Measurements from ENCODE around the gene MSLN. TPM values are rescaled to one million over a fixed set of nuclear protein-coding genes. Genes with fewer than 3 reads are reported as not detected.

The MSLN gene
- total RNA-seq, 1 experiment from 2014 or later = not detected

DNA sequence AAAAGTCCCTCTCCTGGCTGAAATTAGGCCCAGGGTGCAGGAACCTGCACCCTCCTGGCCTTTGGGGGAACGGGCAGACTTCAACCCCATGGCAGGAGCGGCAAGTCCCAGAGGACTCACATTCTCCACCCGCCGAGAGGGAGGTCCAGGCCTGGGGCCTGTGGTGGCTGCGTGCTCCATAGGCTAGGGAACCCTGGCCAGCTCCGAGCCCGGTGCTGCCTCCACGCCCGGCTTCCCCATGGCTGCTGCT is 34.4 kb upstream of the MSLN start:
- no peak for TF ChIP-seq EZH2 (IDR thresholded peaks at IDR 0.05; ENCODE audit: borderline replicate concordance, low read depth, low read length, poor library complexity, severe bottlenecking)
- TF ChIP-seq, protein P1, sequence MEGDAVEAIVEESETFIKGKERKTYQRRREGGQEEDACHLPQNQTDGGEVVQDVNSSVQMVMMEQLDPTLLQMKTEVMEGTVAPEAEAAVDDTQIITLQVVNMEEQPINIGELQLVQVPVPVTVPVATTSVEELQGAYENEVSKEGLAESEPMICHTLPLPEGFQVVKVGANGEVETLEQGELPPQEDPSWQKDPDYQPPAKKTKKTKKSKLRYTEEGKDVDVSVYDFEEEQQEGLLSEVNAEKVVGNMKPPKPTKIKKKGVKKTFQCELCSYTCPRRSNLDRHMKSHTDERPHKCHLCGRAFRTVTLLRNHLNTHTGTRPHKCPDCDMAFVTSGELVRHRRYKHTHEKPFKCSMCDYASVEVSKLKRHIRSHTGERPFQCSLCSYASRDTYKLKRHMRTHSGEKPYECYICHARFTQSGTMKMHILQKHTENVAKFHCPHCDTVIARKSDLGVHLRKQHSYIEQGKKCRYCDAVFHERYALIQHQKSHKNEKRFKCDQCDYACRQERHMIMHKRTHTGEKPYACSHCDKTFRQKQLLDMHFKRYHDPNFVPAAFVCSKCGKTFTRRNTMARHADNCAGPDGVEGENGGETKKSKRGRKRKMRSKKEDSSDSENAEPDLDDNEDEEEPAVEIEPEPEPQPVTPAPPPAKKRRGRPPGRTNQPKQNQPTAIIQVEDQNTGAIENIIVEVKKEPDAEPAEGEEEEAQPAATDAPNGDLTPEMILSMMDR (conservative IDR thresholded peaks at IDR 0.05; ENCODE audit: low read depth, low read length) = no peak
- intact Hi-C loops (cut with micrococcal nuclease; ENCODE audit: unreplicated experiment) = no loop called here
- no peaks in the 10 kb centered on the region for H3K9me3 ChIP-seq (ENCODE audit: low read depth, low read length, poor library complexity, severe bottlenecking)
- BruUV-seq (replicated peaks) = no TSS peak
- H3K27ac ChIP-seq (ENCODE audit: low read depth, low read length, poor library complexity, severe bottlenecking) = no peak overlapping the region
- H3K36me3 ChIP-seq (ENCODE audit: insufficient read depth, low read length, poor library complexity, severe bottlenecking) = no peaks in the 10 kb centered on the region
- H3K27me3 ChIP-seq (replicated peaks; ENCODE audit: insufficient read depth, low read depth, low read length, poor library complexity) = no peaks in the 10 kb centered on the region
- H3K4me1 ChIP-seq (ENCODE audit: insufficient read depth, low read length, poor library complexity, severe bottlenecking) = peaks cover 10% of the 10 kb centered on the region
- CTCF ChIA-PET = interaction anchor here (0.6 kb wide), 1 partner anchor 73 kb away, joined by 3 read pairs; no protein-coding TSS in a partner anchor
- POLR2A ChIA-PET (ENCODE audit: low non-redundant PET) = no interaction called here
- H3K4me3 ChIP-seq (ENCODE audit: low read depth, low read length, poor library complexity, severe bottlenecking) = no peak overlapping the region
- DNase-seq (ENCODE audit: low spot score) = no peak

DNA sequence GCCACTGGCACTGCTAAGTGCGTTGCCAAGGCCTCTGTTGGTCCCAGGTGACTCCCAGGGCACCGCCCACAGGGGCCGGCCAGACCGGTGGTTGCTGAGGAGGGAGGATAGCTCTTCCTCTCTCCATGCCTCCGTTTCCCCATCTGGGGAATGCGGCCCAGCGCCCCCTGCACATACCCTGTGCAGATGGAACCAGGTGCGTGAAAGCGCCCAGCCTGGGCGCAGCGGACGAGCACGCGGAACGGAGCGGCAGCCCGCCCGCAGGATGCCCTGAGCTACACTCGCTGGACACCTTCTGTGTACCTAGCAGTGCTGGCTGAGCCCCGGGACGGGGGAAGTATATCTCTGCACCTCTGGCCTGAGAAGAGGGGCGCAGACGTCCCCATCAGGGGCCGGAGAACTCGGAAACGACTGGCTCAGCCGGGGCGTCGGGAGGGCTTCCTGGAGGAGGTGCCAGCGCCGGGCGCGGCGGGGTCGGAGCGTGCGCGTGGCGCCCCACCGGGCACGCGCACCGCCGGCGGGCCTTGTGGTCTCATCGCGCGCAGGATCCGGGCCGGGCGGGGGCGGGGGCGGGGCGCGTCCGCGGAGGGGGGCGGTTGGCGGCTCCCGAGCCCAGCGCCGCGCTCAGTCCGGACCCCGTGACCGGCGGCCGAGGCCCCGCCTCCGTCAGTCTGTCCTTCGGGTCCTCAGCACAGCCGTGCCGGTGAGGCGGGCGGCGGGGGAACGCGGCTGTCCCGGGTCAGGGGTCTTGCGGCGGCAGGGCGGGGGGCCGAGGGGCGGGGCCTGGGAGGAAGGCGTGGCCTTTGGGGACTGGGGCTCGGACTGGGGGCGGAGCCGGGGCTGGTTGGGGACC is 33.9 kb upstream of the MSLN start, which contains the start of the genes CCDC78 and HAGHL:
CCDC78 (minus strand) TSS at position 6 of the 853 bp plus-strand sequence. CDS start 76 bp downstream, outside the sequence.
HAGHL (plus strand) TSS at position 669 of the 853 bp plus-strand sequence. CDS start 404 bp downstream, outside the sequence.
- Histone ChIP-seq H3K9me3 (ENCODE audit: low read depth, low read length, poor library complexity, severe bottlenecking) (no peaks in the 10 kb centered on the region), H3K36me3 (ENCODE audit: insufficient read depth, low read length, poor library complexity, severe bottlenecking) (no peaks in the 10 kb centered on the region), H3K27ac (ENCODE audit: low read depth, low read length, poor library complexity, severe bottlenecking) (no peak within 1 kb of the TSS), H3K4me3 (ENCODE audit: low read depth, low read length, poor library complexity, severe bottlenecking) (peak within 1 kb of the TSS; percentile 52), H3K4me1 (ENCODE audit: insufficient read depth, low read length, poor library complexity, severe bottlenecking) (peaks cover 10% of the 10 kb centered on the region), H3K27me3 (replicated peaks; ENCODE audit: insufficient read depth, low read depth, low read length, poor library complexity) (no peaks in the 10 kb centered on the region)
- ChIA-PET POLR2A (ENCODE audit: low non-redundant PET) (no interaction called here), CTCF (interaction anchor here (0.6 kb wide), 1 partner anchor 73 kb away, joined by 3 read pairs; no protein-coding TSS in a partner anchor)
- DNase-seq (ENCODE audit: low spot score) = peak; percentile 53
- intact Hi-C loops (cut with micrococcal nuclease; ENCODE audit: unreplicated experiment) = no loop called here
- TF ChIP-seq, protein P1 (conservative IDR thresholded peaks at IDR 0.05; ENCODE audit: low read depth, low read length) = no peak
- no peak for TF ChIP-seq EZH2 (IDR thresholded peaks at IDR 0.05; ENCODE audit: borderline replicate concordance, low read depth, low read length, poor library complexity, severe bottlenecking)
- BruUV-seq (replicated peaks) = no TSS peak

DNA sequence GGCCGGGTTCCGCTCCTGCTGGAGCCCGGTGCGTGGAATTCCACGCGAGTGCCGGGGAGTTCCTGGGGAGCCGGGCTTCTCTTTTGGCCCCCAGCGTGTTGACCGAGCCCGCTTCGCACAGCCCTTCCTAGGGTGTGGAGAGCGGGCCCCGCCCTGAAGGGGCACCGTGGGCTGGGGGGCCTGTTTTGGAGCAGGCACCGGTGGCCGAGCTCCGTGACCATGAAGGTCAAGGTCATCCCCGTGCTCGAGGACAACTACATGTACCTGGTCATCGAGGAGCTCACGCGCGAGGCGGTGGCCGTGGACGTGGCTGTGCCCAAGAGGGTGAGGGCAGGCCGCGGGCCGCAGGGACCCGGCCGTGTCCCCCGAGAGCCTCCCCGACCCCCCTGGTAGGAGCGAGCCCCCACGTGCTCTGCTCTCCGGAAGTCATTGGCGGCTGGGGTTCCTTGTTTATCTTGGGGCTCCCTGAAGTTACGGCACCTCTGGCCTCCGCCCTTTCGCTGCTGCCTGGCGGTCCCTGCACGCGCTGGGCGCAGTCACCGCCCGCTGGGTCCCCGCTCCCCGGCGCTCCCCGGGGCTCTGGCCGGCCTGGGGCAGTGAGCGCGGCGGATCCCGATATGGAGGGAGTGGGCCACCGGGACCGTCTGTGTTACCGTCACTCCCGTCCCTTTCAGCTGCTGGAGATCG is 33.1 kb upstream of the MSLN start:
- H3K36me3 ChIP-seq (ENCODE audit: insufficient read depth, low read length, poor library complexity, severe bottlenecking) = no peaks in the 10 kb centered on the region
- ChIA-PET CTCF (interaction anchor here (0.8 kb wide), 1 partner anchor 11 kb away, joined by 5 read pairs; no protein-coding TSS in a partner anchor), POLR2A (ENCODE audit: low non-redundant PET) (no interaction called here)
- BruUV-seq (replicated peaks) = no TSS peak
- no peak for TF ChIP-seq EZH2 (IDR thresholded peaks at IDR 0.05; ENCODE audit: borderline replicate concordance, low read depth, low read length, poor library complexity, severe bottlenecking)
- TF ChIP-seq, protein P1 (conservative IDR thresholded peaks at IDR 0.05; ENCODE audit: low read depth, low read length) = no peak
- DNase-seq (ENCODE audit: low spot score) = no peak
- intact Hi-C loops (cut with micrococcal nuclease; ENCODE audit: unreplicated experiment) = no loop called here
- H3K4me3 ChIP-seq (ENCODE audit: low read depth, low read length, poor library complexity, severe bottlenecking) = peak overlapping the region; percentile 52
- no peak overlapping the region for H3K27ac ChIP-seq (ENCODE audit: low read depth, low read length, poor library complexity, severe bottlenecking)
- H3K27me3 ChIP-seq (replicated peaks; ENCODE audit: insufficient read depth, low read depth, low read length, poor library complexity) = no peaks in the 10 kb centered on the region
- H3K4me1 ChIP-seq (ENCODE audit: insufficient read depth, low read length, poor library complexity, severe bottlenecking) = peaks cover 10% of the 10 kb centered on the region
- H3K9me3 ChIP-seq (ENCODE audit: low read depth, low read length, poor library complexity, severe bottlenecking) = no peaks in the 10 kb centered on the region

Measured in A673 (cell line).